ENCODE results near the gene RHOBTB1.
"Not testable (repeated sequence)": the region's sequence is repeated elsewhere in the genome, so short reads cannot be mapped to it uniquely, and the experiment has no call there.

RHOBTB1 gene

GRCh38 chr10:60940446-60940845 lies 3.5 kb downstream of the RHOBTB1 start:
- no peak for DNase-seq

- DNase-seq: no peak
Measured at GRCh38 chr10:60937784-60938654, 6.0 kb downstream of the RHOBTB1 start.

GRCh38 chr10:60937022-60937421 lies 7.0 kb downstream of the RHOBTB1 start:
- no peak for DNase-seq

- DNase-seq: no peak
Measured at GRCh38 chr10:60934215-60935175, 9.5 kb downstream of the RHOBTB1 start.

- no peak for DNase-seq
Measured at GRCh38 chr10:60932756-60933155, 11.2 kb downstream of the RHOBTB1 start.

GRCh38 chr10:60930237-60930636 lies 13.7 kb downstream of the RHOBTB1 start:
- no peak for DNase-seq

- DNase-seq: no peak
Measured at GRCh38 chr10:60921633-60922032, 22.4 kb downstream of the RHOBTB1 start.

- no peak for DNase-seq
Measured at GRCh38 chr10:60920479-60920878, 23.5 kb downstream of the RHOBTB1 start.

GRCh38 chr10:60919551-60919950 lies 24.4 kb downstream of the RHOBTB1 start:
- DNase-seq: no peak

- DNase-seq: no peak
Measured at GRCh38 chr10:60917331-60918280, 26.4 kb downstream of the RHOBTB1 start.

GRCh38 chr10:60916025-60916424 lies 28.0 kb downstream of the RHOBTB1 start:
- no peak for DNase-seq

GRCh38 chr10:60914690-60915141 lies 29.3 kb downstream of the RHOBTB1 start:
- DNase-seq: no peak

GRCh38 chr10:60913657-60914056 lies 30.3 kb downstream of the RHOBTB1 start:
- no peak for DNase-seq

- DNase-seq: no peak
Measured at GRCh38 chr10:60913071-60913470, 30.9 kb downstream of the RHOBTB1 start.

GRCh38 chr10:60911715-60912114 lies 32.3 kb downstream of the RHOBTB1 start:
- no peak for DNase-seq

GRCh38 chr10:60911216-60911615 lies 32.8 kb downstream of the RHOBTB1 start:
- DNase-seq: no peak

- no peak for DNase-seq
Measured at GRCh38 chr10:60910543-60910942, 33.4 kb downstream of the RHOBTB1 start.

GRCh38 chr10:60908896-60909295 lies 35.1 kb downstream of the RHOBTB1 start:
- DNase-seq: no peak

GRCh38 chr10:60908031-60908430 lies 36.0 kb downstream of the RHOBTB1 start:
- DNase-seq: no peak

GRCh38 chr10:60907236-60907635 lies 36.7 kb downstream of the RHOBTB1 start:
- DNase-seq: no peak

GRCh38 chr10:60906825-60907224 lies 37.2 kb downstream of the RHOBTB1 start:
- not testable (repeated sequence) for DNase-seq

GRCh38 chr10:60906411-60906810 lies 37.6 kb downstream of the RHOBTB1 start:
- DNase-seq: no peak
